Measurements from ENCODE around the gene RADX.

The RADX gene

DNA sequence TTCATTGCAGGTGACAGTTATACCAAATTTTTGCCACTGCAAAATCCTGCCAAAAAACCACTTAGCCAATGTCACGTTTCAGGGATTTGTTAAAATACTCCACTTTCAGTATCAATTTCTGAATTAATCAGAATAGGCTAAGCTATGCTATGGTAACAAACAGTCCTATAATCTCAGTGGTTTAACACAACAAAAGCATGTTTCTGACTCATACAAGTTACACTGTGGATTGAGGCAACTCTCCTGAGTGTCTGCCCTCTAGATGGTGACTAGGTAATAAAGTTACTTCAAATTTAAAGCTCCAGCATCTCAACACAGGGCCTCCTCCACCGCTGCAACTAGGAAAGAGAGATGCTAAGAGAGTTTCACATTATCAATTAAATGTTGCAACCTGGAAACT is 23.0 kb upstream of the RADX start:
- Histone ChIP-seq H3K9me3 (no peaks in the 10 kb centered on the region), H3K27me3 (no peaks in the 10 kb centered on the region), H3K4me3 (no peak overlapping the region), H3K36me3 (no peaks in the 10 kb centered on the region), H3K4me1 (no peaks in the 10 kb centered on the region), H3K27ac (no peak overlapping the region)
- intact Hi-C loops (cut with DNase I; ENCODE audit: low total_unique reads), result no loop called here
- TF ChIP-seq, protein P1, sequence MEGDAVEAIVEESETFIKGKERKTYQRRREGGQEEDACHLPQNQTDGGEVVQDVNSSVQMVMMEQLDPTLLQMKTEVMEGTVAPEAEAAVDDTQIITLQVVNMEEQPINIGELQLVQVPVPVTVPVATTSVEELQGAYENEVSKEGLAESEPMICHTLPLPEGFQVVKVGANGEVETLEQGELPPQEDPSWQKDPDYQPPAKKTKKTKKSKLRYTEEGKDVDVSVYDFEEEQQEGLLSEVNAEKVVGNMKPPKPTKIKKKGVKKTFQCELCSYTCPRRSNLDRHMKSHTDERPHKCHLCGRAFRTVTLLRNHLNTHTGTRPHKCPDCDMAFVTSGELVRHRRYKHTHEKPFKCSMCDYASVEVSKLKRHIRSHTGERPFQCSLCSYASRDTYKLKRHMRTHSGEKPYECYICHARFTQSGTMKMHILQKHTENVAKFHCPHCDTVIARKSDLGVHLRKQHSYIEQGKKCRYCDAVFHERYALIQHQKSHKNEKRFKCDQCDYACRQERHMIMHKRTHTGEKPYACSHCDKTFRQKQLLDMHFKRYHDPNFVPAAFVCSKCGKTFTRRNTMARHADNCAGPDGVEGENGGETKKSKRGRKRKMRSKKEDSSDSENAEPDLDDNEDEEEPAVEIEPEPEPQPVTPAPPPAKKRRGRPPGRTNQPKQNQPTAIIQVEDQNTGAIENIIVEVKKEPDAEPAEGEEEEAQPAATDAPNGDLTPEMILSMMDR (IDR thresholded peaks at IDR 0.05), result no peak
- DNase-seq, result no peak

DNA sequence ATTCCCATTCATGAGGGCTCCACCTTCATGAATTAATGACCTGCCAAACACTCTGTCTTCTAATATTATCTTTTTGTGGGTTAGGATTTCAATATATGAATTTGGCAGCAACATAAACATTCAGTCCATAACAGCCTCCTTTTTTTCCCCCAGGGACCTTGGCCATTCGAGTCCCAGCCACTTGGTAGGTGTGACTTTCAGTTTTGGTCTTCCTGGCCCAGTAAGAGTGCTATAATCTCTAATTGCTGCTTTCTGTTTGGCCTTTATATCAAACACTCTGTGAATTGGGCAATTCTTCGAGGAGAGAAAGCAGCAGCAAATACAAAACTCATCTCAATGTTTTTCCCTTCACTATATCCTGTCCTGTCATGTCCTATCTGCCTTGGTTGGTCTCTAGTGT is 12.4 kb upstream of the RADX start:
- Histone ChIP-seq H3K27ac (no peak overlapping the region), H3K36me3 (no peaks in the 10 kb centered on the region), H3K9me3 (no peaks in the 10 kb centered on the region), H3K4me1 (no peaks in the 10 kb centered on the region), H3K4me3 (no peak overlapping the region), H3K27me3 (no peaks in the 10 kb centered on the region)
- no peak for DNase-seq
- TF ChIP-seq, protein P1 (IDR thresholded peaks at IDR 0.05), result no peak
- intact Hi-C loops (cut with DNase I; ENCODE audit: low total_unique reads), result no loop called here

DNA sequence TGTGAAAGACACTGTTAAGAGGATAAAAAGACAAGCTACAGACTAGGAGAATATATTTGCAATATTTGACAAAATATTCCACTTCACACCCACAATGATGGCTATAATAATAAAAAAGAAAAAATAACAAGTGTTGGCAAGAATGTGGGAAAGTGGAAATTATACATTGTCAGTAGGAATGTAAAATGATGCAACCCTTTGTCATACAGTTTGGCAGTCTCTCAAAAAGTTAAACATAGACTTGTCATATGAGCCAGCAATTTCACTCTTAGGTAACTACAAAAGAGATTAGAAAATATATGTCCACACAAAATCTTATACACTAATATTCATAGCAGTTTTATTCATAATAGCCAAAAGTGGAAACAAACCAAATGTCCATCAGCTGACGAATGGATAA is 5.2 kb upstream of the RADX start:
- no peak for DNase-seq
- TF ChIP-seq, protein P1 (IDR thresholded peaks at IDR 0.05), result no peak
- no peaks in the 10 kb centered on the region for H3K36me3 ChIP-seq
- no peak overlapping the region for H3K4me3 ChIP-seq
- no peaks in the 10 kb centered on the region for H3K27me3 ChIP-seq
- H3K4me1 ChIP-seq, result no peaks in the 10 kb centered on the region
- H3K27ac ChIP-seq, result no peak overlapping the region
- intact Hi-C loops (cut with DNase I; ENCODE audit: low total_unique reads), result no loop called here
- no peaks in the 10 kb centered on the region for H3K9me3 ChIP-seq

DNA sequence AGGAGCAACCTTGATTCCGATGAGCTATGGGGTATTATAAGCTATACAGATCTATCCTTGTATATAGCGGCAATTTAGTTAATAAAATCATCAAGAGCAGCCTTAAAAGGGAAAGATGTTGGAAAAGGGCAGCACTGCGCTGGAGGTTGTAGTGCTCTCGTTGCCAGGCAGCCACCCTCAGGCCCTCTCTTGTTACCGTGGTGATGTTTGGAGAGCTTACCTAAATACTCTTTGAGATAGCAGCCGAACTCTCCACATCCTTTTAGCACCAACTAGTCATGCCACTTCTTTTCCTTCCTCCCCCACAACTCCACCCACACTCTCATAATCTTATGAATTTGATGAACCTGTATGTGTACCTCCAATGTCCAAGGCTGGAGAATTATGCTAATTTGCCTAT is 3.8 kb upstream of the RADX start:
- H3K27me3 ChIP-seq, result no peaks in the 10 kb centered on the region
- intact Hi-C loops (cut with DNase I; ENCODE audit: low total_unique reads), result no loop called here
- H3K4me3 ChIP-seq, result no peak overlapping the region
- no peak for DNase-seq
- H3K27ac ChIP-seq, result no peak overlapping the region
- TF ChIP-seq, protein P1 (IDR thresholded peaks at IDR 0.05), result no peak
- no peaks in the 10 kb centered on the region for H3K36me3 ChIP-seq
- no peaks in the 10 kb centered on the region for H3K9me3 ChIP-seq
- no peaks in the 10 kb centered on the region for H3K4me1 ChIP-seq

DNA sequence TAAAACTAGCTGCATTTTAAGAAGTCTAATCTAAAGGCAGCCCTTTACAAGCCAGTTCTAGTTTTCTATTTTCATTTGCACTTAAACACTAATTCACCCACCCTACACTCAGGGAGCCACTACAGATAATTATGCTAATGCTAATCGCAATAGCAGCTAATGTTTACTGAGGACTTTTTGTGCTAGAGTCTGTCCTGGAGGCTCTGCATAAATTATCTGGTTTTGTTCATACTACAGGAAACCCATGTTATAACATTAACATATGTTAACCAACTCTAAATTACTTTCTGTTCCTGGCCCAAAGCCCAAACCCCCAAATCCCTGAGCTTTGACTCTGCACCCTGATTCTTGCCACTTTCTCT is 480 bp upstream of the RADX start:
- no peak for DNase-seq
- peak overlapping the region in 1 of 2 donors; percentile 19 for H3K27ac ChIP-seq
- H3K4me3 ChIP-seq, result peak overlapping the region; percentile 48 to 51
- no peaks in the 10 kb centered on the region for H3K36me3 ChIP-seq
- no peaks in the 10 kb centered on the region for H3K4me1 ChIP-seq
- no peaks in the 10 kb centered on the region for H3K9me3 ChIP-seq
- intact Hi-C loops (cut with DNase I; ENCODE audit: low total_unique reads), result no loop called here
- H3K27me3 ChIP-seq, result no peaks in the 10 kb centered on the region
- TF ChIP-seq, protein P1 (IDR thresholded peaks at IDR 0.05), result no peak

DNA sequence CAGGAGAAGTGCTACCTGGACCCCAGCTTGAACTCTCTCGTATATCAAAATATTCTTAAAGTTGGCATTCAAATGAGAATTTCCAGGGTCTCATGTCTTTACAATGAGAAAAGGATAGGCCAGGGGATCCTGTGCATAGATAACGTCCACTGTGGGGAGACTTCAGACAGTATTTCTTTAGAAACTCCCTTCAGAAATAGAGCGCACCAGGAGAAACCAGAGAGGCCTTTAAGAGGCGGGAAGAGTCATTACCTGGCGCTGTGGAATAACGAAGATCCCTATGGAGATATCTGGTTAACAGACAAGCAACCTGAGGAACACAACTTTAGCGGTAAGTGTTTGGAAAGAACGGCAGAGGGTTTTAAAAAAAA is 600 bp downstream of the RADX start:
- Histone ChIP-seq H3K27me3 (no peaks in the 10 kb centered on the region), H3K4me1 (no peaks in the 10 kb centered on the region), H3K9me3 (no peaks in the 10 kb centered on the region), H3K4me3 (peak overlapping the region; percentile 48 to 51), H3K36me3 (no peaks in the 10 kb centered on the region), H3K27ac (no peak overlapping the region)
- intact Hi-C loops (cut with DNase I; ENCODE audit: low total_unique reads), result no loop called here
- TF ChIP-seq, protein P1 (IDR thresholded peaks at IDR 0.05), result no peak
- DNase-seq, result no peak

Measured in tibial artery (tissue), 4 donors.